ENCODE measurements around the gene ELF2. TPM values are rescaled to one million over a fixed set of nuclear protein-coding genes. Genes with fewer than 3 reads are reported as not detected.
A peak's percentile ranks its signal among the peaks of the same experiment; 100 is the strongest.
"Not testable (repeated sequence)": the region's sequence is repeated elsewhere in the genome, so short reads cannot be mapped to it uniquely, and the experiment has no call there.

The ELF2 gene
- 40.3 and 45.8 TPM in 2 replicates for total RNA-seq

DNA sequence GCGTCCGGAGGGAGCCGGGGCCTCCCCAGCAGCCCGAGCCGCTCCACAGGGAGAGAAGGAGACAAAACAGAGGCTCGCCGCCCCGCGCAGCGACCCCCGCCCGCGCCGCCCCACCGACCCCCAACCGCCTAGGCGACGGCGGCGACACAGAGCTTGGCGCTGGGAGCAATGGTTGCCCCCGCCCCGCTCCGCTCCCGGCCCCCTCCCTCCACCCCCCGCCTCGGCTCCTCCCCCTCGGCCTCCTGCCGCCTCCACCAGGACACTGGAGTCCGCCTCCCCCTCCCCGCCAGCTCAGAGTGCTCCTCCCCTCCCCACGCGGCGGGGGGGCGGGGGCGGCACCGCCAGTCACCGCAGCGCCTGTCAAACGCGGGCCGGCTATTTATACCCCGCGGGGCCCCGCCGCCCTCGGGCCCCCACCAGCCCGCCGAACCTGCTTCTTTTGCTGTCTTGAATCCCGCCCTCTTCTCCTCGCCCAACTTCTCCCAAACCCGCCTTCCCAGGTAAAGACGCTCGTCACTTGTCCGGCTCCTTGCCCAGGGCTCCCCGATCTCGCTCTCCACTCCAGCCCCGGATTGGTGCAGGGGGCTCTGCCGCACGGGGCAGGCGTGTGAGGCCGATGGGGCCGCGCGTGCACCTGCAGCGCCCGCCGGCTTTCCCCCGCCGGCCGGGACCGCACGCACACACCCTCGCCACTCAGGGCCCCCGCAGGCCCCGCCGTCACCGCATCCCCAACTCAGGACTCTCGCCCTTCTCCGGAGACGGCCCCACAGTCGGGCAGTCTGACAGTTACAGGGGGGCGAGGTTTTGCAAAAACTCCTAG, at the start of gene ELF2:
TSS of gene ELF2 (minus strand) at position 170 of the 820 bp plus-strand sequence. CDS start 39,517 bp downstream, outside the sequence.
- DNase-seq (ENCODE audit: low read depth): peak; percentile 92
- TF ChIP-seq, protein P1, sequence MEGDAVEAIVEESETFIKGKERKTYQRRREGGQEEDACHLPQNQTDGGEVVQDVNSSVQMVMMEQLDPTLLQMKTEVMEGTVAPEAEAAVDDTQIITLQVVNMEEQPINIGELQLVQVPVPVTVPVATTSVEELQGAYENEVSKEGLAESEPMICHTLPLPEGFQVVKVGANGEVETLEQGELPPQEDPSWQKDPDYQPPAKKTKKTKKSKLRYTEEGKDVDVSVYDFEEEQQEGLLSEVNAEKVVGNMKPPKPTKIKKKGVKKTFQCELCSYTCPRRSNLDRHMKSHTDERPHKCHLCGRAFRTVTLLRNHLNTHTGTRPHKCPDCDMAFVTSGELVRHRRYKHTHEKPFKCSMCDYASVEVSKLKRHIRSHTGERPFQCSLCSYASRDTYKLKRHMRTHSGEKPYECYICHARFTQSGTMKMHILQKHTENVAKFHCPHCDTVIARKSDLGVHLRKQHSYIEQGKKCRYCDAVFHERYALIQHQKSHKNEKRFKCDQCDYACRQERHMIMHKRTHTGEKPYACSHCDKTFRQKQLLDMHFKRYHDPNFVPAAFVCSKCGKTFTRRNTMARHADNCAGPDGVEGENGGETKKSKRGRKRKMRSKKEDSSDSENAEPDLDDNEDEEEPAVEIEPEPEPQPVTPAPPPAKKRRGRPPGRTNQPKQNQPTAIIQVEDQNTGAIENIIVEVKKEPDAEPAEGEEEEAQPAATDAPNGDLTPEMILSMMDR (IDR thresholded peaks at IDR 0.05; ENCODE audit: insufficient read depth, low read depth, low read length): no peak
- peak within 1 kb of the TSS; percentile 91 for H3K4me3 ChIP-seq (ENCODE audit: low read depth, low read length)

DNA sequence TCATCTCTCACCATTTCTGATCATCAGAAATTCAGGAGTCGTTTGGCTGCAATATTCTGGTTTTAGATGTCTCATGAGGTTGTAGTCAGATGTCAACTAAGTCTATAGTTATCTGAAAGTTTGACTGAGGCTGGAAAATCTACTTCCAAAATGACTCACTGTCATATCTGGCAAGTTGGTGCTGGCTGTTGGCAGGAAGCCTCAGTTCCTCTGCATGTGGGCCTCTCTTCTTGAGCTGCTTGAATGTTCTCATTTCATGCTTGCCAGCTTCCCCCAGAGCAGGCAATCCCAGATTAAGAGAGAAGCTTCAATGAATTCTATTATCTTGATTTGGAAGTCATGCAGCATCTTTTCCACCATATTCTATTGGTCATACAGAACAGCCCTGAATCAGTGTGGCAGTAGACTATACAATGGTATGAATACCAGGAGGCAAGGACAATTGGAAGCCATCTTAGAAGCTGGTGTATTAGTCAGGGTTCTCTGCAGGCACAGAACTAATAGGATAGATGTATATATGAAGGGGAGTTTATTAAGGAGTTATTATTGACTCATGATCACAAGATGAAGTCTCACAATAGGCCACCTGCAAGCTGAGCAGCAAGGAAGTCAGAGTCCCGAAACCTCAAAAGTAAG, 46.8 kb upstream of the ELF2 start:
- TF ChIP-seq, protein P1 (IDR thresholded peaks at IDR 0.05; ENCODE audit: insufficient read depth, low read depth, low read length): no peak
- no peak overlapping the region for H3K4me3 ChIP-seq (ENCODE audit: low read depth, low read length)
- peak; percentile 25 for DNase-seq (ENCODE audit: low read depth)

DNA sequence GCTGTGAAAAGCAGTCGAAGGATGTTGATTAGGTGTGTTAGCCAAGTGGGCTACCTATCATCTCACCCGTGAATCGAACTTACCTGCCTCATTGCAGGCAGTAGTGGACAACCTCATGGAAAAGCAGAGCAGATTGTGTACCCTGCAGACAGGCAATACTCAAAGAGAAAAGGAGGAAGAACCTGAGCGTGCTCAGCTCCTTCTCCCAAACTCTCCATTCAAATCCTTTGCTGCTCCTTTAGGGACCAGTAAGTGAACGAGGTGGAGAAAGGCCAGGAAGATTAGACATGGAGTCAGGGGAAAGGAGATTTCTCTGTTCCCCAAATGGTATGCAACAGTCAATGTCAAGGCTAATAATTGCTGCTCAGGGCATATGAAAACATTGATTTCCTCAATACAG, 45.2 kb upstream of the ELF2 start:
- H3K4me3 ChIP-seq (ENCODE audit: low read depth, low read length): no peak overlapping the region
- DNase-seq (ENCODE audit: low read depth): no peak
- TF ChIP-seq, protein P1 (IDR thresholded peaks at IDR 0.05; ENCODE audit: insufficient read depth, low read depth, low read length): no peak

DNA sequence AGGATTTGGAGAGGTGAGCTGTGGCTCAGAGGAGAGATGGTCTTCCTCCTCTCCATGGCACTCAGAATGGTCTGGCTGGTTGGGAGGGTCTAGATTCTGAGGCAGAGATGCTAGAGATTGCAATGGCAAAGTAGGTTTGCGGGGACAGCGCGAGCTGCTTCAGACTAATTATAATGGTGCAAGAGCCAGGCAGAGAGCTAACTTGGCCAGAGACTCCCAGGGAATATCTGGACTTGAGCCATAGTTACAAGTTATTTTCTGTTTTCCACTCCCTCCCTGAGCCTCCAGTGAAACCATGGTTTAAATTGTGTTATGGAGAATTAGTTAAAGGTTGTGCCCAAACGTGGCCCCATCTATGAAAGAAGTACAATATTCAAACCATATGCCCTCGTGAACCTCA, 44.7 kb upstream of the ELF2 start:
- TF ChIP-seq, protein P1 (IDR thresholded peaks at IDR 0.05; ENCODE audit: insufficient read depth, low read depth, low read length): no peak
- DNase-seq (ENCODE audit: low read depth): no peak
- H3K4me3 ChIP-seq (ENCODE audit: low read depth, low read length): no peak overlapping the region

DNA sequence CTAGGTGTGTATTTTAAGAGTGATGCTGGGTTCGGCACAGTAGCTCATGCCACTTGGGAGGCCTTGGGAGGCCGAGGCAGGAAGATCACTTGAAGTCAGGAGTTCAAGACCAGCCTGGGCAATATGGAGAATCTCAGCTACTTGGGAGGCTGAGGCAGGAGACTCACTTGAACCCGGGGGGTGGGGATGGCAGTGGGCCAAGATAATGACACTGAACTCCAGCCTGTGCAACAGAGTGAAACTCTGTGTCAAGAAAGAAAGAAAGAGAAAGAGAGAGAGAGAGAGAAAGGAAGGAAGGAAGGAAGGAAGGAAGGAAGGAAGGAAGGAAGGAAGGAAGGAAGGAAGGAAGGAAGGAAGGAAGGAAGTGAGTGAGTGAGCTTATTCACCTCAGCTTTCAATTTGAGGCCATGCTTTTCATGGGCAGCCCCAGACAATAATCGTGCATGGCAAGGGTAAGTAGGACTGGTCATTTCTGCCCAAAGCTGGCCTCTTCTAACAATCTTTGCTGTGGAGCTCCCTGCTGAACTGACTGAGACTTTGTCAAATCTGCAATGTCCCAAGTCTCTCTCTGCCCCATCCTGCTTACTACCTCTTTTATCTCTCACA, 42.5 kb upstream of the ELF2 start:
- TF ChIP-seq, protein P1 (IDR thresholded peaks at IDR 0.05; ENCODE audit: insufficient read depth, low read depth, low read length): no peak
- H3K4me3 ChIP-seq (ENCODE audit: low read depth, low read length): no peak overlapping the region
- DNase-seq (ENCODE audit: low read depth): no peak

DNA sequence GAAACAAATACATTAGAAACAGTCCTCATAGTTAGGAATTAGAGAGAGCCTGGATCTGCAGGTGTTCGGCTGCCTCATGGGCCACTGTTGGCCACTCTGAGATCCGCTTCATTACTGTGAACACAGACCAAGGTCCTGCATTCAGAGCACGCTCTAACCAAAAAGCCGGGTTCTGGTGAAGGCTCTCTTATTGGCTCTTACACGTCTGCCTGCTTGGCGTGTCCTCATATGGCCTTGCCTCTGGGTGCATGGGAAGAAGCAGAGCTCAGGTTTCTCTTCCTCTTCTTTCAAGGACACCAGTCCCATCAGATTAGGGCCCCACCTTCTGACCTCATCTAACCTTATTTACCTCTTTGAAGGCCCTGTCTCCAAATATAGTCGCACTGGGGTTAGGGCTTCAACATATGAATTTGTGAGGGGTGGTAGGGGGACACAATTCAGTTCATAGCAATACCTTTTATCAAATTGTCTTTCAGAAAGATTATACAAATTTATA, 37.1 kb upstream of the ELF2 start:
- peak; percentile 44 for DNase-seq (ENCODE audit: low read depth)
- TF ChIP-seq, protein P1 (IDR thresholded peaks at IDR 0.05; ENCODE audit: insufficient read depth, low read depth, low read length): no peak
- no peak overlapping the region for H3K4me3 ChIP-seq (ENCODE audit: low read depth, low read length)

DNA sequence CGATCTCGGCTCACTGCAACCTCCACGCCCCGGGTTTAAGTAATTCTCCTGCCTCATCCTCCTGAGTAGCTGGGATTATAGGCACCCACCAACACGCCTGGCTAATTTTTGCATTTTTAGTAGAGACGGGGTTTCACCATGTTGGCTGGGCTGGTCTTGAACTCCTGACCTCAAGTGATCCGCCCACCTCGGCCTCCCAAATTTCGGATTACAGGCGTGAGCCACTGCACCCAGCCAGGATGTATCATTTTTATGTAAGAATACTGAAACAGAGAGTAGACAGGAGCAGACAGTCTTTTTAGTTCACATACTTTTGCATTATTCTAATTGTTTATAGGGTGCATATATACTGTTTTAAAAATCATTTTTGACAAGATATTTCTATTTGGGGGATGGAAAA, 36.6 kb upstream of the ELF2 start:
- not testable (repeated sequence) for H3K4me3 ChIP-seq (ENCODE audit: low read depth, low read length); DNase-seq (ENCODE audit: low read depth)
